Endothelial cell (in vitro differentiated cells): ENCODE results near the gene TNFRSF8. TPM values are rescaled to one million over a fixed set of nuclear protein-coding genes. Genes with fewer than 3 reads are reported as not detected.
"Not testable (repeated sequence)": the region's sequence is repeated elsewhere in the genome, so short reads cannot be mapped to it uniquely, and the experiment has no call there.

Source experiments
- DNase-seq: peaks from one replicate; pipeline ENCODE4 v3.0.0; 2021; ENCODE audit warnings: low spot score
- H3K27ac Mint-ChIP-seq: one replicate; pipeline ENCODE4 v1.8.0; 2021; ENCODE audit warnings: mixed read lengths, inconsistent platforms; ENCODE audit not compliant: unreplicated experiment
- H3K27me3 Mint-ChIP-seq: one replicate; pipeline ENCODE4 v1.8.0; 2021; ENCODE audit warnings: mild to moderate bottlenecking, moderate library complexity, mixed read lengths, inconsistent platforms; ENCODE audit not compliant: unreplicated experiment
- H3K36me3 Mint-ChIP-seq: one replicate; pipeline ENCODE4 v1.8.0; 2021; ENCODE audit warnings: mild to moderate bottlenecking, low read depth, mixed read lengths, inconsistent platforms; ENCODE audit not compliant: unreplicated experiment
- H3K4me1 Mint-ChIP-seq: one replicate; pipeline ENCODE4 v1.8.0; 2021; ENCODE audit warnings: mild to moderate bottlenecking, mixed read lengths, inconsistent platforms; ENCODE audit not compliant: unreplicated experiment
- H3K4me3 Mint-ChIP-seq: one replicate; pipeline ENCODE4 v1.8.0; 2021; ENCODE audit warnings: mild to moderate bottlenecking, mixed read lengths, inconsistent platforms; ENCODE audit not compliant: unreplicated experiment
- H3K9me3 Mint-ChIP-seq: one replicate; pipeline ENCODE4 v1.8.0; 2021; ENCODE audit warnings: mixed read lengths, inconsistent platforms; ENCODE audit not compliant: unreplicated experiment
- CTCF ChIP-seq: fragments of 200-600 bp; sonication (generic); IDR thresholded peaks from one replicate; pipeline ENCODE4 v1.5.0; 2021; ENCODE audit warnings: antibody characterized with exemption; ENCODE audit not compliant: unreplicated experiment
- total RNA-seq: library from RNA; stranded (reverse); fragmentation: NEBNext Ultra II Directional; extraction: Animal tissue kit (Norgen Biotek cat#: 25700); gene quantifications from one replicate; pipeline ENCODE4 v1.2.1, GENCODE V29; 2021; ENCODE audit not compliant: unreplicated experiment

TNFRSF8 gene
- total RNA-seq, 1 donor from 2014 or later: 1.9 TPM

GRCh38 chr1:12038356-12039163 is 24.5 kb upstream of the TNFRSF8 start:
- peaks cover 2% of the 10 kb centered on the region for H3K27me3 Mint-ChIP-seq
- H3K27ac Mint-ChIP-seq: no peak overlapping the region
- no peaks in the 10 kb centered on the region for H3K9me3 Mint-ChIP-seq
- DNase-seq: no peak
- no peaks in the 10 kb centered on the region for H3K36me3 Mint-ChIP-seq
- no peak overlapping the region for H3K4me3 Mint-ChIP-seq
- no peak for TF ChIP-seq CTCF
- peaks cover 7% of the 10 kb centered on the region for H3K4me1 Mint-ChIP-seq

- no peaks in the 10 kb centered on the region for H3K9me3 Mint-ChIP-seq
- no peaks in the 10 kb centered on the region for H3K36me3 Mint-ChIP-seq
- no peak for TF ChIP-seq CTCF
- H3K27ac Mint-ChIP-seq: no peak overlapping the region
- no peak overlapping the region for H3K4me3 Mint-ChIP-seq
- DNase-seq: no peak
- H3K4me1 Mint-ChIP-seq: peaks cover 7% of the 10 kb centered on the region
- peaks cover 2% of the 10 kb centered on the region for H3K27me3 Mint-ChIP-seq
Observed at GRCh38 chr1:12039164-12039525, 24.0 kb upstream of the TNFRSF8 start.

- not testable (repeated sequence) for H3K4me3 Mint-ChIP-seq, H3K27ac Mint-ChIP-seq, H3K27me3 Mint-ChIP-seq, H3K36me3 Mint-ChIP-seq, H3K9me3 Mint-ChIP-seq, DNase-seq, H3K4me1 Mint-ChIP-seq
Observed at GRCh38 chr1:12039824-12040456, 23.2 kb upstream of the TNFRSF8 start.

GRCh38 chr1:12040457-12041051 is 22.5 kb upstream of the TNFRSF8 start:
- TF ChIP-seq CTCF: no peak
- Mint-ChIP-seq H3K36me3 (no peaks in the 10 kb centered on the region), H3K9me3 (no peaks in the 10 kb centered on the region), H3K4me3 (no peak overlapping the region), H3K27ac (no peak overlapping the region), H3K4me1 (peaks cover 2% of the 10 kb centered on the region), H3K27me3 (peaks cover 2% of the 10 kb centered on the region)
- DNase-seq: no peak

GRCh38 chr1:12044187-12044877 is 18.8 kb upstream of the TNFRSF8 start:
- H3K4me1 Mint-ChIP-seq, H3K4me3 Mint-ChIP-seq, H3K27ac Mint-ChIP-seq, H3K27me3 Mint-ChIP-seq, H3K36me3 Mint-ChIP-seq, H3K9me3 Mint-ChIP-seq, DNase-seq: not testable (repeated sequence)
